ENCODE measurements around the gene MDGA2. TPM values are rescaled to one million over a fixed set of nuclear protein-coding genes. Genes with fewer than 3 reads are reported as not detected.
A peak's percentile ranks its signal among the peaks of the same experiment; 100 is the strongest.

Gene MDGA2
- total RNA-seq, 1 donor from 2014 or later = 0.17 TPM

GRCh38 chr14:47674543-47675465 lies 601 bp downstream of the MDGA2 start:
- no peaks in the 10 kb centered on the region for H3K9me3 Mint-ChIP-seq (ENCODE audit: low read depth)
- H3K27me3 Mint-ChIP-seq (ENCODE audit: low read depth) = peaks cover 71% of the 10 kb centered on the region
- peaks cover 22% of the 10 kb centered on the region for H3K4me1 Mint-ChIP-seq (ENCODE audit: low read depth)
- H3K27ac Mint-ChIP-seq (ENCODE audit: unreplicated experiment) = no peak overlapping the region
- H3K4me3 Mint-ChIP-seq (ENCODE audit: unreplicated experiment) = peak overlapping the region; percentile 64
- DNase-seq (ENCODE audit: low spot score) = peak; percentile 57
- no peaks in the 10 kb centered on the region for H3K36me3 Mint-ChIP-seq (ENCODE audit: low read depth)
- no peak for TF ChIP-seq CTCF (IDR thresholded peaks at IDR 0.05)

- H3K4me1 Mint-ChIP-seq (ENCODE audit: low read depth) = peaks cover 22% of the 10 kb centered on the region
- H3K4me3 Mint-ChIP-seq (ENCODE audit: unreplicated experiment) = peak overlapping the region; percentile 64
- H3K27me3 Mint-ChIP-seq (ENCODE audit: low read depth) = peaks cover 68% of the 10 kb centered on the region
- peak; percentile 52 for DNase-seq (ENCODE audit: low spot score)
- no peak overlapping the region for H3K27ac Mint-ChIP-seq (ENCODE audit: unreplicated experiment)
- TF ChIP-seq CTCF (IDR thresholded peaks at IDR 0.05) = no peak
- no peaks in the 10 kb centered on the region for H3K36me3 Mint-ChIP-seq (ENCODE audit: low read depth)
- no peaks in the 10 kb centered on the region for H3K9me3 Mint-ChIP-seq (ENCODE audit: low read depth)
Observed at GRCh38 chr14:47674148-47674542, 1.3 kb downstream of the MDGA2 start.

GRCh38 chr14:47665337-47666134 lies 9.9 kb downstream of the MDGA2 start:
- no peak overlapping the region for H3K27ac Mint-ChIP-seq (ENCODE audit: unreplicated experiment)
- no peaks in the 10 kb centered on the region for H3K9me3 Mint-ChIP-seq (ENCODE audit: low read depth)
- H3K4me3 Mint-ChIP-seq (ENCODE audit: unreplicated experiment) = no peak overlapping the region
- peaks cover 35% of the 10 kb centered on the region for H3K27me3 Mint-ChIP-seq (ENCODE audit: low read depth)
- TF ChIP-seq CTCF (IDR thresholded peaks at IDR 0.05) = no peak
- no peaks in the 10 kb centered on the region for H3K36me3 Mint-ChIP-seq (ENCODE audit: low read depth)
- no peaks in the 10 kb centered on the region for H3K4me1 Mint-ChIP-seq (ENCODE audit: low read depth)
- peak; percentile 61 for DNase-seq (ENCODE audit: low spot score)

GRCh38 chr14:47662466-47662865 lies 12.9 kb downstream of the MDGA2 start:
- no peak for TF ChIP-seq CTCF (IDR thresholded peaks at IDR 0.05)
- Mint-ChIP-seq H3K36me3 (ENCODE audit: low read depth) (no peaks in the 10 kb centered on the region), H3K4me3 (ENCODE audit: unreplicated experiment) (no peak overlapping the region), H3K4me1 (ENCODE audit: low read depth) (no peaks in the 10 kb centered on the region), H3K9me3 (ENCODE audit: low read depth) (no peaks in the 10 kb centered on the region), H3K27ac (ENCODE audit: unreplicated experiment) (no peak overlapping the region), H3K27me3 (ENCODE audit: low read depth) (peaks cover 34% of the 10 kb centered on the region)
- DNase-seq (ENCODE audit: low spot score) = no peak

GRCh38 chr14:47660158-47660557 lies 15.2 kb downstream of the MDGA2 start:
- DNase-seq (ENCODE audit: low spot score) = no peak
- H3K27ac Mint-ChIP-seq (ENCODE audit: unreplicated experiment) = no peak overlapping the region
- H3K36me3 Mint-ChIP-seq (ENCODE audit: low read depth) = no peaks in the 10 kb centered on the region
- peaks cover 25% of the 10 kb centered on the region for H3K27me3 Mint-ChIP-seq (ENCODE audit: low read depth)
- no peak overlapping the region for H3K4me3 Mint-ChIP-seq (ENCODE audit: unreplicated experiment)
- no peaks in the 10 kb centered on the region for H3K9me3 Mint-ChIP-seq (ENCODE audit: low read depth)
- no peak for TF ChIP-seq CTCF (IDR thresholded peaks at IDR 0.05)
- H3K4me1 Mint-ChIP-seq (ENCODE audit: low read depth) = no peaks in the 10 kb centered on the region

Data from chondrocyte (in vitro differentiated cells).